Heart left ventricle (tissue), 16 donors: ENCODE results near the gene TSEN54. TPM values are rescaled to one million over a fixed set of nuclear protein-coding genes. Genes with fewer than 3 reads are reported as not detected.

ENCODE experiments used
- ATAC-seq, 4 donors: fragments of 200-7000 bp; cut with Tn5 transposase; one replicate each; pipeline ENCODE4 v1.9.1; 2020 to 2022; ENCODE audit warnings: moderate library complexity in 4 of 4, mild to moderate bottlenecking in 3 of 4, moderate number of reproducible peaks in 1 of 4
- DNase-seq, 5 donors: peaks; one replicate each; pipeline ENCODE4 v3.0.0-alpha.2; 2020
- H3K27ac ChIP-seq, 12 donors: fragments of 200-600 bp; sonication (generic) in 4 of 12; one replicate each; pipeline versions ENCODE4 v1.5.0 to v1.8.0; 2016 to 2022; ENCODE audit warnings: mild to moderate bottlenecking in 2 of 12
- H3K27me3 ChIP-seq, 9 donors: fragments of 200-600 bp; sonication (generic) in 2 of 9; one replicate each; pipeline versions ENCODE4 v1.5.1 to v1.8.0; 2016 to 2022; ENCODE audit warnings: mild to moderate bottlenecking in 3 of 9
- H3K36me3 ChIP-seq, 9 donors: fragments of 200-600 bp; sonication (generic) in 2 of 9; one replicate each; pipeline versions ENCODE4 v1.5.0 to v1.8.0; 2018 to 2022; ENCODE audit warnings: mild to moderate bottlenecking in 2 of 9
- H3K4me1 ChIP-seq, 12 donors: fragments of 200-600 bp; sonication (generic) in 4 of 12; one replicate each; pipeline versions ENCODE4 v1.5.0 to v1.8.0; 2016 to 2022; ENCODE audit warnings: mild to moderate bottlenecking in 3 of 12
- H3K4me3 ChIP-seq, 12 donors: fragments of 200-600 bp; sonication (generic) in 4 of 12; one replicate each; pipeline versions ENCODE4 v1.5.0 to v1.8.0; 2017 to 2022; ENCODE audit warnings: mild to moderate bottlenecking in 9 of 12, moderate library complexity in 4 of 12
- H3K9me3 ChIP-seq, 12 donors: fragments of 200-600 bp; sonication (generic) in 4 of 12; one replicate each; pipeline versions ENCODE4 v1.5.0 to v1.8.0; 2016 to 2022; ENCODE audit warnings: mild to moderate bottlenecking in 1 of 12
- CTCF ChIP-seq, 12 donors: fragments of 200-600 bp; sonication (generic) in 4 of 12; IDR thresholded peaks; one replicate each; pipeline versions ENCODE4 v1.5.0 to v1.8.0; 2018 to 2022; ENCODE audit warnings: antibody characterized with exemption in 12 of 12, mild to moderate bottlenecking in 5 of 12
- POLR2A ChIP-seq, 2 donors: fragments of 450-650 bp; IDR thresholded peaks; one replicate each; pipeline ENCODE4 v1.6.1; 2017; ENCODE audit warnings: antibody characterized with exemption in 2 of 2, mild to moderate bottlenecking in 2 of 2, moderate library complexity in 2 of 2
- WGBS, 4 donors: extraction: QIAGEN DNeasy Blood & Tissue Kit in 2 of 4; methylation state at CpG; one replicate each; pipeline versions ENCODE4 v1.1.5 to v1.1.7; 2013 to 2018; 5-methylcytosine and 5-hydroxymethylcytosine counted together
- intact Hi-C, 10 donors: fragments of 100-400 bp; cut with DNase I; formaldehyde crosslinking; loops; one replicate each; pipeline versions ENCODE4 v1.11.1 to v1.14.2; 2022
- polyA plus RNA-seq, 2 donors: library from polyadenylated mRNA; stranded (reverse); fragments of 200-250 nt; gene quantifications; one replicate each; pipeline ENCODE4 v1.2.3, GENCODE V29; 2013
- total RNA-seq, 9 donors: library from RNA; depleted of rRNA in 2 of 9; stranded (reverse); fragments of >200 nt in 2 of 9; fragmentation: NEBNext Ultra II Directional in 3 of 9; extraction: Animal tissue kit (Norgen Biotek cat#: 25700) in 3 of 9; gene quantifications; one replicate each; pipeline versions ENCODE4 v1.1.0 to v1.2.4, GENCODE V29; 2016 to 2023
- donor health status: ischemic (EF 13 %, LVEDD 7.1; RV severe dilation, severe dysfunction).
- donor health status: healthy with polysubstance abuse.
- donor health status: DM: no; HTN: yes; CAD: no.
- donor health status: DM: no; HTN: no; CAD: no.
- donor health status: ischemic (EF 25% LVEDD 6.9; RV normal size, moderate dysfunction).
- donor health status: ischemic (EF 25% LVEDD 5.7; RV mildly dilated, moderate dysfunction).
- donor health status: healthy.
- donor health status: DM: yes; HTN: yes; CAD: no.
- donor health status: ischemic (EF 35%, LVEDD 5.7; RV mildly dilated, moderate dysfunction).
- donor health status: nonischemic (EF 11% LVEDD 7.7; RV severe dilation, severe dysfunction).
- donor health status: DM: yes; HTN: yes; CAD: no.
- donor health status: PGD.
- donor health status: ischemic (EF 29% LVEDD 5.4; RV normal size, mild dysfunction).
- donor health status: nonischemic (EF 23%, LVEDD 6.1; RV moderate dilation, normal function).

TSEN54 gene
- total and polyA plus RNA-seq, 11 donors = 4.0 to 12.4 (median 9.4) TPM

- Histone ChIP-seq H3K27me3 (no peaks in the 10 kb centered on the region), H3K9me3 (no peaks in the 10 kb centered on the region), H3K4me3 (no peak overlapping the region), H3K27ac (peak overlapping the region in 2 of 12 donors; percentile 4 to 9), H3K36me3 (peaks cover 0 to 4% (median 0%) of the 10 kb centered on the region in 9 donors), H3K4me1 (peaks cover 9 to 61% (median 37%) of the 10 kb centered on the region in 12 donors)
- no peak for ATAC-seq
- peak in 1 of 5 donors; percentile 15 for DNase-seq
- intact Hi-C loops = no loop called here
- TF ChIP-seq POLR2A (IDR thresholded peaks at IDR 0.05) (no peak), CTCF (IDR thresholded peaks at IDR 0.05) (no peak)
- 72 to 84% (median 82%) methylated on average over 11 to 13 of the region's 13 CpGs for WGBS, 4 donors
Observed at GRCh38 chr17:75481194-75482068, 34.9 kb upstream of the TSEN54 start.

DNA sequence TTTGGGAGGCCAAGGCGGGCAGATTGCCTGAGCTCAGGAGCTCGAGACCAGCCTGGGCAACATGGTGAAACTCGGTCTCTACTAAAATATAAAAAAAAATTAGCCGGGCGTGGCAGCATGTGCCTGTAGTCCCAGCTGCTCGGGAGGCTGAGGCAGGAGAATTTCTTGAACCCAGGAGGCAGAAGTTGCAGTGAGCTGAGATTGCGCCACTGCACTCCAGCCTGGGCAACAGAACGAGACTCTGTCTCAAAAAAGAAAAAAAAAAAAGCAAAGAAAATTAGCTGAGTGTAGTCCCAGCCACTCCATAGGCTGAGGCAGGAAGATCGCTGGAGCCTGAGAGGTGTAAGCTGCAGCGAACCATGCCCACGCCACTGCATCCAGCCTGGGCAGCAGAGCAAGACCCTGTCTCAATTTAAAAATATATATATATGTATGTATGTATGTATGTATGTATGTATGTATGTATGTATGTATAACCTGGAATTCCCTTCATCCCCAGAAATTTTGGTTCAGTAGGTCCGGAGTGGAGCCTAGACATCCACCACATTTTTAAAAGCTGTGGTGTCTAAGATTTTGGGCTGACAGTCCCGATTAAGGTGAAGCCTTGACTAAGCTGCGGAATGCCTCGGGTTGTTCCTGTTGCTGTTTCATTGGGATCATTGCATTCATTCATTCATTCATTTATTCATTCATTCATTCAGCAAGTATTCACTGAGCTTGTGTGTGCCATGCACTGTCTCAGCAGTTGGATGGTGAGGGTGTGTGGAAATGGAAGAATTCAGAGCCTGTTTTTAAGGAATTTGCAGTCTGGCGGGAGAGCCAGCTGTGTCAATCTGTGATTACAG is 34.0 kb upstream of the TSEN54 start:
- DNase-seq (peak in 1 of 5 donors; percentile 18), ATAC-seq (no peak)
- TF ChIP-seq POLR2A (IDR thresholded peaks at IDR 0.05) = no peak
- no peak for TF ChIP-seq CTCF (IDR thresholded peaks at IDR 0.05)
- no peaks in the 10 kb centered on the region for H3K27me3 ChIP-seq
- intact Hi-C loops = no loop called here
- no peak overlapping the region for H3K4me3 ChIP-seq
- H3K36me3 ChIP-seq = peaks cover 0 to 4% (median 0%) of the 10 kb centered on the region in 9 donors
- WGBS, 4 donors = 89 to 91% (median 90%) methylated on average over 16 of the region's 16 CpGs
- no peaks in the 10 kb centered on the region for H3K9me3 ChIP-seq
- H3K27ac ChIP-seq = no peak overlapping the region
- H3K4me1 ChIP-seq = peaks cover under 1 to 61% (median 35%) of the 10 kb centered on the region in 12 donors

DNA sequence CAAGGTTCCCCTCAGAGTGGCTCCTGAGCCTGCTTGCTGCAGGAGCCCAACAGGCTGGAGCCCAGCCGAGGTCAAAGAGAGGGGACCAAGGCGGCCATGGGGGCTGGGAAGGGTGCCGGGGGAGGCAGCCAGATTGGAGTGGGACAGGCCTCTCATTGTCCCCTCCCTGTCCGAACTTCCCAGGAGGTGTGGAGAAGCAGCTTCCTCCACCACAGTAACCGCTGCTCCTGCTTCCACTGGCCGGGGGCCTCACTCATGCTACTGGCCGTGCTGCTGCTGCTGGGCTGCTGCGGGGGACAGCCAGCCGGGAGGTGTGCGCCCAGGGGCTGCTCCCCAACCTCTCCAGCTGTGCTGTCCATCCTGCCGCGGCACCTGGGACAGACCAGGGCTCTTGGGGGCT is 30.6 kb upstream of the TSEN54 start:
- peaks cover 0 to 17% (median under 1%) of the 10 kb centered on the region in 9 donors for H3K36me3 ChIP-seq
- ATAC-seq = no peak
- 70 to 83% (median 77%) methylated on average over 5 to 12 of the region's 12 CpGs for WGBS, 4 donors

More for the DNA sequence above, 30.6 kb upstream of the TSEN54 start:
- peak overlapping the region in 2 of 12 donors; percentile 3 for H3K4me3 ChIP-seq
- H3K27me3 ChIP-seq = no peaks in the 10 kb centered on the region
- intact Hi-C loops = no loop called here
- peak in 1 of 5 donors; percentile 26 for DNase-seq
- H3K4me1 ChIP-seq = peaks cover 6 to 75% (median 56%) of the 10 kb centered on the region in 12 donors
- no peak for TF ChIP-seq POLR2A (IDR thresholded peaks at IDR 0.05)
- no peak for TF ChIP-seq CTCF (IDR thresholded peaks at IDR 0.05)
- H3K9me3 ChIP-seq = no peaks in the 10 kb centered on the region
- H3K27ac ChIP-seq = peak overlapping the region in 10 of 12 donors; percentile 20 to 77 (median 55)
